HL-60/S4 (cell line): ENCODE results near the gene SET.

Experiments
- in situ Hi-C: fragments of 300-500 bp; cut with MboI; formaldehyde crosslinking; loops from 2 replicates; pipeline ENCODE4 v1.14.3; 2022; ENCODE audit warnings: low sequenced_read_pairs

The SET gene

DNA sequence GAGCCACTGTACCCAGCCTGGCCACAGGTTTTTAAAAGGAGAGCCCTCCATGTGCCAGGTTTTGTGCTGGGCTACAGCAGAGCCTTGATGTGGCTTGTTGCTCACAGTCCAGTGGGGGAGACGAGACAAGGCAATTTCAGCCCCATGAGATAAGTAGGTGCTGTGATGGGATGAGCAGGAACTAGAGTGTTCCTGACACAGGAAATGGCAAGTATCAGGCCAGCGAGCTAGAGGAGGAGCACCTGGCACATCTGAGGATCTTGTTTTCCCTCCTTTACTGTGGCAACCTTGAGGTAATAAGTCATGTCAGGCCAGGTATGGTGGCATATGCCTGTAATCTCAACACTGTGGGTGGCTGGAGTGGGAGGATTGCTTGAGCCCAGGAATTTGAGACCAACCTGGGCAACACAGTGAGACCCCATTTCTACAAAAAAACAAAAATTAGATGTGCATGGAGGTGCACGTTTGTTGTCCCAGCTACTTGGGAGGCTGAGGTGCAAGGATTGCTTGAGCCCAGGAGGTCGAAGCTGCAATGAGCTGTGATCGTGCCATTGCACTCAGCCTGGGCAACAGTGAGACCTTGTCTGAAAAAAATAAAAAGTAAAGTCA, 38.7 kb downstream of the SET start:
- in situ Hi-C loops, result loop anchor here (25.0 kb wide), 1 partner anchor 210 kb away; the partner anchor contains the start of genes DOLK and NUP188

- in situ Hi-C loops, result loop anchor here (25.0 kb wide), 1 partner anchor 209 kb away; the partner anchor contains the start of genes DOLK and NUP188
Observed at GRCh38 chr9:128728298-128728697, 39.3 kb downstream of the SET start.

GRCh38 chr9:128729302-128729701, 40.3 kb downstream of the SET start:
- in situ Hi-C loops, result loop anchor here (25.0 kb wide), 1 partner anchor 208 kb away; the partner anchor contains the start of genes DOLK and NUP188

GRCh38 chr9:128729766-128730517, 40.9 kb downstream of the SET start:
- in situ Hi-C loops, result loop anchor here (25.0 kb wide), 1 partner anchor 207 kb away; the partner anchor contains the start of genes DOLK and NUP188

DNA sequence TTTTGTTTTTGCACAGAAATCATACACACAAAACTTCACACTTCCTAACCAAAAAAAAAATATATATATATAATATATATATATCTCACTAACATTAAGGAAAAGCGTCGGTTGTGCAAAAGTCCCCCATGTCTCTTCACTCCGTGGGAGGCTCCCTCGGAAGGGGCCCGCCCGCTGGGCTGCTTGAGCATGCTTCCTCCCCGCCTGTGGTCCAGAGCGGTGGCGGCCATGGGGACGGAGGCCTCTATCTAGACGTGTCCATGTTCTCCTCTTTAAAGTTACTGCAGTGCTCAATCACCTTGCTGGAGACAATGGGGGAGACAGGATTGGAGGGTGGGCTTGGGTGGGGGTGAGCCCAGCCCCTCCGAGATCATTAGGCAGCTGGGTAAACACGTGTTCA, 42.1 kb downstream of the SET start:
- in situ Hi-C loops, result loop anchor here (25.0 kb wide), 1 partner anchor 206 kb away; the partner anchor contains the start of genes DOLK and NUP188

DNA sequence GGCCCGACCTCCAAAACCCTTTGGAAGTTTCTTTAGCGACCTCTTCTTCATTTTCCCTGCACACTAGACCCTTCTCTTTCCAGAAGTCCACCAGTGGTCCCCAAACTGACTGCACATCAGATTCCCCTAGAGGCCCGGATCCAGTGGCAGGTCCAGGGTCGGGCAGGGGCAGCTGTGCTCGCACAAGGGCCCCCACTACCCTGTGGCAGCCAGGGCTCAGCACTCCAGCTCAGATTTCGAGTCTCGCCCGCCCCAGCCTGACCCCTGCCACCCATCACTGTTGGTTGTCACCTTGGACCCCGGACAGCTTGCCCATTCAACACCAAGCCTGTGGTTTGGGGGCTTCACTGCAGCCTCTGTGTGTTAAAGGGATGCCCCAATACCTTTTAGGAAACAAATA, 42.7 kb downstream of the SET start:
- in situ Hi-C loops, result loop anchor here (25.0 kb wide), 1 partner anchor 206 kb away; the partner anchor contains the start of genes DOLK and NUP188

GRCh38 chr9:128732576-128732975, 43.6 kb downstream of the SET start:
- in situ Hi-C loops, result loop anchor here (25.0 kb wide), 1 partner anchor 205 kb away; the partner anchor contains the start of genes DOLK and NUP188

GRCh38 chr9:128733256-128733655, 44.2 kb downstream of the SET start:
- in situ Hi-C loops, result loop anchor here (25.0 kb wide), 1 partner anchor 204 kb away; the partner anchor contains the start of genes DOLK and NUP188

DNA sequence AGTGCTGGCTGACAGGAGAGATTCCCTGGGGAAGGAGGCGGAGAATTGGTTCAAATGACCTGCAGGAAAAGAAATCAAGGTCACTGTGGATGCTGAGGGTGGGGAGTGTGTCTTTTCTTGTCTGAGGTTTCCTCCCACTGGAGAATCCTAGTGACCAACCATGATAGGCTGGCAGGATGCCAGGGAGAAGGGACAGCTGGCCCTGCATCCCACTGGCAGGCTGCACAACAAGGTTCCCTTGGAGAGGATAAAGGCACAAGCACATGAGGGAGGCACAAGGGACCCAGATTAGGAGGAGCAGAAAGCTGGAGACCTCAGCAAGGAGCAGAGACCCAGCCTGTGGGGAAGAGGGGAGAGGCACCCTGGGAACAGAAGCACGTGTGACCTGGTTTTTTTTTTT, 46.4 kb downstream of the SET start:
- in situ Hi-C loops, result loop anchor here (25.0 kb wide), 1 partner anchor 202 kb away; the partner anchor contains the start of genes DOLK and NUP188

DNA sequence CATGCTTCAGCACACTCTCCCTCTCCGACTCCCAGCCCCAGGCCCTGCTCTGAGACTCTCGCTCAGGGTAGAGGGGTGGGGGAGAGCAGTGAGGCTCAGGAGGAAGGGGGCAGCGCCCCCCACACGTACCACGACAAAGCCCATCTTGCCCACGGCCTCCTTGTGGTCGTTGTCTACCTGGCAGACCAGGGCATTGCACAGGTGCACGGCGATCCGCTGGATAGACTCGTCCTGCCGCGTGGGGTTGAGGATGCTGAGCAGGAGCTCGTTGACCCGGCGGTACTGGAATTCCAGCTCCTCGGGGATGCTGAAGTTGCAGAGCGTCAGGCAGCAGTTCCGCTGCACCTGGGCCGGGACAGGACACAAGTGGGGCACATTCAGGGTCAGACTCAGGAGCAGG, 53.4 kb downstream of the SET start:
- in situ Hi-C loops, result loop anchor here (25.0 kb wide), 1 partner anchor 195 kb away; the partner anchor contains the start of genes DOLK and NUP188

DNA sequence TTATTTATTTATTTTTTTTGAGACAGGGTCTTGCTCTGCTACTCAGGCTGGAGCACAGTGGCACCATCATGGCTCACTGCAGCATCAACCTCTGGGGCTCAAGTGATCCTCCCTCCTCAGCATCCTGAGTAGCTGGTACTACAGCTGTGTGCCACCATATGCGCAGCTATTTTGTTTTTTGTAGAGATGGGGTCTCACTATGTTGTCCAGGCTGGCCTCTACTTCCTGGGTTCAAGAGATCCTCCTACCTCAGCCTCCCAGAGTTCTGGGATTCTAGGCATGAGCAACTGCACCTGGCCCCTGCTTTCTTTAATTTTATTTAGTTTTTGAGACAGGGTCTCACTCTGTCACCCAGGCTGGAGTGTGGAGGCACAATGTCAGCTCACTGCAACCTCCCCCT, 54.4 kb downstream of the SET start:
- in situ Hi-C loops, result loop anchor here (25.0 kb wide), 1 partner anchor 194 kb away; the partner anchor contains the start of genes DOLK and NUP188
